Tibial nerve (tissue), 4 donors: ENCODE data around the gene NOL11.
"Not testable (repeated sequence)": the region's sequence is repeated elsewhere in the genome, so short reads cannot be mapped to it uniquely, and the experiment has no call there.

Experiments used
- CTCF ChIP-seq, 5 experiments: fragments of 200-600 bp in 3 of 5; fragments of 450-650 bp in 2 of 5; sonication (generic) in 3 of 5; IDR thresholded peaks; one replicate each; pipeline ENCODE4 v1.5.1; 2016 to 2019; ENCODE audit warnings: antibody characterized with exemption in 5 of 5, mild to moderate bottlenecking in 3 of 5, moderate library complexity in 2 of 5
- EP300 ChIP-seq, 2 donors: sonication (generic); formaldehyde crosslinking; IDR thresholded peaks; one replicate each; pipeline ENCODE4 v1.6.1; 2017; ENCODE audit warnings: antibody characterized with exemption in 2 of 2, mild to moderate bottlenecking in 1 of 2
- POLR2A ChIP-seq, 2 donors: fragments of 450-650 bp; IDR thresholded peaks; one replicate each; pipeline ENCODE4 v1.6.1; 2017; ENCODE audit warnings: antibody characterized with exemption in 2 of 2, mild to moderate bottlenecking in 2 of 2, moderate library complexity in 2 of 2

GRCh38 chr17:67754686-67755085 lies 37.0 kb downstream of the NOL11 start:
- not testable (repeated sequence) for TF ChIP-seq CTCF, POLR2A, EP300 (IDR thresholded peaks at IDR 0.05)
